Fibroblast of peridontal ligament (primary cell): ENCODE data around the gene SEMA3B.
A peak's percentile ranks its signal among the peaks of the same experiment; 100 is the strongest.

Source experiments
- DNase-seq: peaks from one replicate; pipeline ENCODE4 v3.0.0-alpha.2; 2010; ENCODE audit errors: extremely low read depth

Gene SEMA3B

GRCh38 chr3:50314816-50315215 lies 45.9 kb downstream of the SEMA3B start:
- no peak for DNase-seq

- DNase-seq: no peak
Observed at GRCh38 chr3:50316657-50317242, 47.8 kb downstream of the SEMA3B start.

GRCh38 chr3:50317300-50317699 lies 48.4 kb downstream of the SEMA3B start:
- no peak for DNase-seq

GRCh38 chr3:50318163-50318562 lies 49.2 kb downstream of the SEMA3B start:
- no peak for DNase-seq

GRCh38 chr3:50318615-50319014 lies 49.7 kb downstream of the SEMA3B start:
- DNase-seq: no peak

GRCh38 chr3:50319181-50319893 lies 50.4 kb downstream of the SEMA3B start:
- no peak for DNase-seq

- DNase-seq: no peak
Observed at GRCh38 chr3:50319894-50320625, 51.1 kb downstream of the SEMA3B start.

GRCh38 chr3:50320853-50321335 lies 51.9 kb downstream of the SEMA3B start:
- peak; percentile 40 for DNase-seq

- DNase-seq: peak; percentile 78
Observed at GRCh38 chr3:50321336-50322114, 52.6 kb downstream of the SEMA3B start.

- DNase-seq: no peak
Observed at GRCh38 chr3:50322115-50322385, 53.1 kb downstream of the SEMA3B start.

GRCh38 chr3:50322386-50323091 lies 53.6 kb downstream of the SEMA3B start, which contains the start of gene HYAL2:
TSS of gene HYAL2 (minus strand) at chr3:50322745. CDS start at chr3:50320489, 2,256 bp downstream.
- no peak for DNase-seq

GRCh38 chr3:50323092-50323600 lies 54.2 kb downstream of the SEMA3B start:
- DNase-seq: no peak

- DNase-seq: no peak
Observed at GRCh38 chr3:50323614-50324199, 54.8 kb downstream of the SEMA3B start.

GRCh38 chr3:50324351-50325112 lies 55.6 kb downstream of the SEMA3B start:
- peak; percentile 60 for DNase-seq

GRCh38 chr3:50325113-50325480 lies 56.1 kb downstream of the SEMA3B start:
- no peak for DNase-seq

- DNase-seq: no peak
Observed at GRCh38 chr3:50325497-50326181, 56.7 kb downstream of the SEMA3B start.

- no peak for DNase-seq
Observed at GRCh38 chr3:50326182-50326541, 57.2 kb downstream of the SEMA3B start.

GRCh38 chr3:50327129-50327528 lies 58.2 kb downstream of the SEMA3B start:
- DNase-seq: no peak
